ENCODE measurements around the gene TNNC1. TPM values are rescaled to one million over a fixed set of nuclear protein-coding genes. Genes with fewer than 3 reads are reported as not detected.

Gene TNNC1
- total RNA-seq, 3 donors from 2014 or later, result 3.7 to 4.2 TPM; not detected in 1

GRCh38 chr3:52447512-52448355, 6.1 kb downstream of the TNNC1 start:
- no peak overlapping the region for H3K4me3 ChIP-seq
- H3K4me1 ChIP-seq, result peaks cover 0 to 6% of the 10 kb centered on the region in 2 donors
- H3K36me3 ChIP-seq, result no peaks in the 10 kb centered on the region
- intact Hi-C loops (cut with DNase I; ENCODE audit: low total_unique reads), result no loop called here
- DNase-seq (ENCODE audit: low spot score in 2 of 2), result no peak
- H3K27ac ChIP-seq, result no peak overlapping the region
- no peaks in the 10 kb centered on the region for H3K27me3 ChIP-seq
- H3K9me3 ChIP-seq, result no peaks in the 10 kb centered on the region
- no peak for TF ChIP-seq CTCF (IDR thresholded peaks at IDR 0.05)
- TF ChIP-seq POLR2AphosphoS5 (IDR thresholded peaks at IDR 0.05), result no peak
- no peak for TF ChIP-seq POLR2A (IDR thresholded peaks at IDR 0.05)

GRCh38 chr3:52446631-52447511, 7.0 kb downstream of the TNNC1 start:
- Histone ChIP-seq H3K4me3 (no peak overlapping the region), H3K4me1 (peaks cover 0 to 6% of the 10 kb centered on the region in 2 donors), H3K27me3 (no peaks in the 10 kb centered on the region), H3K36me3 (no peaks in the 10 kb centered on the region), H3K9me3 (no peaks in the 10 kb centered on the region), H3K27ac (peak overlapping the region in 1 of 2 donors; percentile 59)
- intact Hi-C loops (cut with DNase I; ENCODE audit: low total_unique reads), result no loop called here
- no peak for DNase-seq (ENCODE audit: low spot score in 2 of 2)
- TF ChIP-seq CTCF (IDR thresholded peaks at IDR 0.05) (peak; percentile 97 to 99 (median 99)), POLR2AphosphoS5 (IDR thresholded peaks at IDR 0.05) (no peak)

- intact Hi-C loops (cut with DNase I; ENCODE audit: low total_unique reads), result no loop called here
- Histone ChIP-seq H3K9me3 (no peaks in the 10 kb centered on the region), H3K4me3 (no peak overlapping the region), H3K36me3 (no peaks in the 10 kb centered on the region), H3K4me1 (peaks cover 0 to 6% of the 10 kb centered on the region in 2 donors), H3K27me3 (no peaks in the 10 kb centered on the region), H3K27ac (peak overlapping the region in 1 of 2 donors; percentile 59)
- TF ChIP-seq POLR2A (IDR thresholded peaks at IDR 0.05) (no peak), CTCF (IDR thresholded peaks at IDR 0.05) (no peak), POLR2AphosphoS5 (IDR thresholded peaks at IDR 0.05) (no peak)
- no peak for DNase-seq (ENCODE audit: low spot score in 2 of 2)
These were observed 7.8 kb downstream of the TNNC1 start for GRCh38 chr3:52446042-52446441.

GRCh38 chr3:52444860-52445793, 8.7 kb downstream of the TNNC1 start, which contains the start of gene SEMA3G:
Gene SEMA3G (minus strand): TSS chr3:52445103. CDS start chr3:52445027, 76 bp downstream.
- Histone ChIP-seq H3K4me1 (peaks cover 0 to 1% of the 10 kb centered on the region in 2 donors), H3K36me3 (no peaks in the 10 kb centered on the region), H3K9me3 (no peaks in the 10 kb centered on the region), H3K27ac (peak within 1 kb of the TSS in 1 of 2 donors; percentile 59), H3K4me3 (peak within 1 kb of the TSS; percentile 26 to 52 (median 39)), H3K27me3 (no peaks in the 10 kb centered on the region)
- peak; percentile 70 to 83 for DNase-seq (ENCODE audit: low spot score in 2 of 2)
- TF ChIP-seq CTCF (IDR thresholded peaks at IDR 0.05), result peak; percentile 38 to 74 (median 70)
- TF ChIP-seq POLR2AphosphoS5 (IDR thresholded peaks at IDR 0.05), result peak in 1 of 3 donors; percentile 16
- no peak for TF ChIP-seq POLR2A (IDR thresholded peaks at IDR 0.05)
- intact Hi-C loops (cut with DNase I; ENCODE audit: low total_unique reads), result no loop called here

All from breast epithelium (tissue), 4 donors.